ENCODE results near the gene ARHGEF16. TPM values are rescaled to one million over a fixed set of nuclear protein-coding genes. Genes with fewer than 3 reads are reported as not detected.

The ARHGEF16 gene
- total RNA-seq, result 10 to 100 TPM; 17.1 to 22.1 TPM

DNA sequence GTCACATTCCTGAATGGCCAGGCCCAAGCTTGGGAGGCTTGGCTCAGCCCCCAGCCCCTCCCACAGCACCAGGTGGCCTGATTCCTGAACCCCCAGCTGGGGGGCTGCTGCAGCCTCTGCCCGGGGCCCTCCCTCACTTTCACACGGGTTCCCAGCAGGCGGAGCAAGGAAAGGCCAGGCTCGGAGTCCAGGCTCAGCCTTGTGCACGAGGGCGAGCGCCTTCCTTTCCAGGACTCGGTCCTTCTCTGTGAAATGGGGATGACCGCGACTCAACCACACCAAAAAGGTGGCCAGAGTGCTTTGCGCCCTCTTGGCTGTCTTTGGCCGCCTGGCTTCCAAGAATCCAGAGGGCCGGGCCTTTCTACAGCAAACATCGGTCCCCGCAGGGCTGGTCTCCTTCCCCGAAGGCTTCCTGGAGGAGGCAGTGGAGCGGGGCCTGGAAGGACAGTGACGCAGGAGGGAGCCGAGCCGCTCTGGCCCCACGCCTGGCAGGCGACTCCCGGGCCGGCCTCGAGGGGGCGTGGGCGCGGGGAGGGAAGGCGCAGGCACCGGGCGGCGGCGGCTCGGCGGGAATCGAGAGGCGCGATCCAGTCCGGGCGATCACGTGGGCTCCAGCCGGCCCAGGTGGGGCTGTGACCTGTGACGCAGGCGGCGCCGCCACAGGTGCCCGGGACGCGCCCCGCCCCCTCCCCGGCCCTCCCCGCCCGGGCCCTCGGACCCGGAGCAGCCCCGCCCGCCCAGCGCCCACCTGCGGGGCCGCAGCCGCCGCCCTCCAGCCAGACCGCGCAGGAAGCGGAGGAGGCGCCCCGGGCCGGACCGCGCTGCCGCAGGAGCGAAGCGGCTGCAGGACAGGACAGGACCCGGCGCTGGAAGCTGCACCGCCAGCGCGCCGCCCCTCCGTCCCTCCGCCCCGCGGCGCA is at the start of gene ARHGEF16:
Gene ARHGEF16 (plus strand): TSS at position 775 of the 920 bp plus-strand sequence. CDS start 8,420 bp downstream, outside the sequence.
- no peaks in the 10 kb centered on the region for H3K9me3 ChIP-seq
- H3K27ac ChIP-seq, result peak within 1 kb of the TSS; percentile 65 to 85 (median 78)
- DNase-seq (peak; percentile 88 to 94 (median 92)), ATAC-seq (peak; percentile 86)
- 7% methylated on average over 58 of the region's 84 CpGs; no CpG with 5 or more reads in 1 of the 2 donors for WGBS, 2 donors
- no peaks in the 10 kb centered on the region for H3K36me3 ChIP-seq (replicated peaks in 1 of 2; ENCODE audit: insufficient read depth in 1 of 2, low read depth in 2 of 2)
- H3K4me3 ChIP-seq, result peak within 1 kb of the TSS; percentile 56 to 58
- peaks cover 35% of the 10 kb centered on the region for H3K4me1 ChIP-seq
- H3K27me3 ChIP-seq, result no peaks in the 10 kb centered on the region
- no peak for TF ChIP-seq POLR2A (IDR thresholded peaks at IDR 0.05)
- TF ChIP-seq, protein P1, sequence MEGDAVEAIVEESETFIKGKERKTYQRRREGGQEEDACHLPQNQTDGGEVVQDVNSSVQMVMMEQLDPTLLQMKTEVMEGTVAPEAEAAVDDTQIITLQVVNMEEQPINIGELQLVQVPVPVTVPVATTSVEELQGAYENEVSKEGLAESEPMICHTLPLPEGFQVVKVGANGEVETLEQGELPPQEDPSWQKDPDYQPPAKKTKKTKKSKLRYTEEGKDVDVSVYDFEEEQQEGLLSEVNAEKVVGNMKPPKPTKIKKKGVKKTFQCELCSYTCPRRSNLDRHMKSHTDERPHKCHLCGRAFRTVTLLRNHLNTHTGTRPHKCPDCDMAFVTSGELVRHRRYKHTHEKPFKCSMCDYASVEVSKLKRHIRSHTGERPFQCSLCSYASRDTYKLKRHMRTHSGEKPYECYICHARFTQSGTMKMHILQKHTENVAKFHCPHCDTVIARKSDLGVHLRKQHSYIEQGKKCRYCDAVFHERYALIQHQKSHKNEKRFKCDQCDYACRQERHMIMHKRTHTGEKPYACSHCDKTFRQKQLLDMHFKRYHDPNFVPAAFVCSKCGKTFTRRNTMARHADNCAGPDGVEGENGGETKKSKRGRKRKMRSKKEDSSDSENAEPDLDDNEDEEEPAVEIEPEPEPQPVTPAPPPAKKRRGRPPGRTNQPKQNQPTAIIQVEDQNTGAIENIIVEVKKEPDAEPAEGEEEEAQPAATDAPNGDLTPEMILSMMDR (IDR thresholded peaks at IDR 0.05), result peak; percentile 34 to 81 (median 45)
- intact Hi-C loops (cut with DNase I), result loop anchor here (5.0 kb wide), 2 partner anchors 33 to 163 kb away; no protein-coding TSS in a partner anchor

DNA sequence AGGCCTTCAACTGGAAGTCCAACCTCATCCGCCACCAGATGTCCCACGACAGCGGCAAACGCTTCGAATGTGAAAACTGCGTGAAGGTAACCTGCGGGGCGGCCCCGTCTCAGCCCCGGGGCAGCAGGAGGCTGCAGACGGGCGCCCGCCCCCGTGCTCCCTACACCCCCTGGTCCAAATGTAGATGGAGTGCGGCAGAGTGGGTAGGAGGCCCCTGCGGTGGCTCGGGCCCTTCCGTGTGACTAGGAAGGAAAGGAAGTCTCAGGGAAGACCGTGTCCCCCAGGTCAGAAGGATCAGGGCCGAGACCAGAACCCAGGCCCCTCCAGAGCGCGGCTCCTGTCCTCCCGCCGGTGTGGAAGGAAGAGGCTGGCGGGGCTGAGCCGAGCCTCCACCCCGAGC is 49.7 kb upstream of the ARHGEF16 start:
- H3K27me3 ChIP-seq, result no peaks in the 10 kb centered on the region
- no peak overlapping the region for H3K4me3 ChIP-seq
- DNase-seq (no peak), ATAC-seq (no peak)
- TF ChIP-seq, protein P1 (IDR thresholded peaks at IDR 0.05), result no peak
- no peak for TF ChIP-seq POLR2A (IDR thresholded peaks at IDR 0.05)
- H3K27ac ChIP-seq, result no peak overlapping the region
- H3K4me1 ChIP-seq, result no peaks in the 10 kb centered on the region
- WGBS, 2 donors, result 93 to 94% methylated on average over 15 to 27 of the region's 27 CpGs
- intact Hi-C loops (cut with DNase I), result no loop called here
- no peaks in the 10 kb centered on the region for H3K36me3 ChIP-seq (replicated peaks in 1 of 2; ENCODE audit: insufficient read depth in 1 of 2, low read depth in 2 of 2)
- no peaks in the 10 kb centered on the region for H3K9me3 ChIP-seq

DNA sequence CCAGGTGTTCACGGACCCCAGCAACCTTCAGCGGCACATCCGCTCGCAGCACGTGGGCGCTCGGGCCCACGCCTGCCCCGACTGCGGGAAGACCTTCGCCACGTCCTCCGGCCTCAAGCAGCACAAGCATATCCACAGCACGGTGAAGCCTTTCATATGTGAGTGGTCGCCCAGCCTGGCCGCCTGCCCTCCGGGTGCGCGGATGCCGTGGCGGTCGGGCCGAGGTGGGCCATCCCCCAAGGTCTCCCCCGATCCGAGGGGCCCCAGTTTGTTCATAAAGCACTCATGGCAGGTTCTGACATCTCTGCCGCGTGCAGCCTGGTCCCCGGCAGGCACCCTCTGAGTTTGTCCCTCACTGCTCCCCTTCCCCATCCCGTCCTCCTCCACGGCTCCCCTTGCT is 49.0 kb upstream of the ARHGEF16 start:
- Histone ChIP-seq H3K9me3 (no peaks in the 10 kb centered on the region), H3K27me3 (no peaks in the 10 kb centered on the region), H3K4me1 (no peaks in the 10 kb centered on the region), H3K36me3 (replicated peaks in 1 of 2; ENCODE audit: insufficient read depth in 1 of 2, low read depth in 2 of 2) (no peaks in the 10 kb centered on the region), H3K27ac (no peak overlapping the region), H3K4me3 (no peak overlapping the region)
- 89 to 94% methylated on average over 7 to 30 of the region's 30 CpGs for WGBS, 2 donors
- DNase-seq (no peak), ATAC-seq (no peak)
- intact Hi-C loops (cut with DNase I), result no loop called here
- TF ChIP-seq POLR2A (IDR thresholded peaks at IDR 0.05), result no peak
- TF ChIP-seq, protein P1 (IDR thresholded peaks at IDR 0.05), result no peak

DNA sequence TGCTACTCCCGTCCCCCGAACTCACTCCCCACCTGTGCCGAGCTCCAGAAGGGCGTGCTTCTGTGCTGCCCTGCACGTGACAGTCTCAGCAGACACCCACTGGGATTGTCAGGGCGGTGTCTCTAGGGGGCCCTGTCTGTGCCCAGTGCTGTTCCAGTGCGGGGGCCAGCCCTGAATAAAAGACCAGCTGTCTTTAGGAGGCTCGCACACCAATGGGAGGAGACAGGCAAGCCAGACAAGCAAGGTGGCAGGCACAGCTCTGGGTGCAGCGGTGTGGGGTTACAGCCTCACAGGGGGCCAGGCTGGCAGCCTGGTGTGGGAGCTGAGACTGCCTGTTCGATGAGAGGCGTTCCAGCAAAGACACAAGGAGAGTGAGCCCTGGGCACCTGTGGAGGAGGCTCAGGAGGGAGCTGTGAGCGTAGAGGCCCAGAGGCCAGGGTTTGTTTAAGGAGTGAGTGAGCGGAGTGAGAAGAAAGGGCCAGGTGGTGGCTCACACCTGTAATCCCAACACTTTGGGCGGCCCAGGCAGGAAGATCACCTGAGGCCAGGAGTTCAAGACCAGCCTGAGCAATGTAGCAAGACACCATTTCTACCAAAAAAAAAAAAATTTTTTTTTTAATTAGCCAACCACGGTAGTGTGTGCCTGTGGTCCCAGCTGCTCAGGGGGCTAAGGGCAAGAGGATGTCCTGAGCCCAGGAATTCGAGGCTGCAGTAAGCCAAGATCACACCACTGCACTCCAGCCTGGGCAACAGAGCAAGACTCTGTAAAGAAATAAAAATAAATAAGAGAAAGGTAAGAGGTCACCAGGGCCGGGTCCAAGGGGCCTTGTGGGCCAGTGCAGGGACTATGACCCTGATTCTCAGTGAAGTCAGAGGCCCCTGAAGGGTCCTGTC is 48.2 kb upstream of the ARHGEF16 start:
- 87 to 92% methylated on average over 16 of the region's 17 CpGs for WGBS, 2 donors
- no peak for TF ChIP-seq POLR2A (IDR thresholded peaks at IDR 0.05)
- TF ChIP-seq, protein P1 (IDR thresholded peaks at IDR 0.05), result no peak
- Histone ChIP-seq H3K4me1 (no peaks in the 10 kb centered on the region), H3K27me3 (no peaks in the 10 kb centered on the region), H3K27ac (no peak overlapping the region), H3K36me3 (replicated peaks in 1 of 2; ENCODE audit: insufficient read depth in 1 of 2, low read depth in 2 of 2) (no peaks in the 10 kb centered on the region), H3K9me3 (no peaks in the 10 kb centered on the region), H3K4me3 (no peak overlapping the region)
- DNase-seq, result no peak
- ATAC-seq, result no peak
- intact Hi-C loops (cut with DNase I), result no loop called here

All from body of pancreas (tissue), 4 donors.